ENCODE measurements around the gene ZNF417. TPM values are rescaled to one million over a fixed set of nuclear protein-coding genes. Genes with fewer than 3 reads are reported as not detected.
A peak's percentile ranks its signal among the peaks of the same experiment; 100 is the strongest.

Gene ZNF417
- total and polyA plus RNA-seq, 2 experiments from 2014 or later: 6.0 to 19.4 TPM

DNA sequence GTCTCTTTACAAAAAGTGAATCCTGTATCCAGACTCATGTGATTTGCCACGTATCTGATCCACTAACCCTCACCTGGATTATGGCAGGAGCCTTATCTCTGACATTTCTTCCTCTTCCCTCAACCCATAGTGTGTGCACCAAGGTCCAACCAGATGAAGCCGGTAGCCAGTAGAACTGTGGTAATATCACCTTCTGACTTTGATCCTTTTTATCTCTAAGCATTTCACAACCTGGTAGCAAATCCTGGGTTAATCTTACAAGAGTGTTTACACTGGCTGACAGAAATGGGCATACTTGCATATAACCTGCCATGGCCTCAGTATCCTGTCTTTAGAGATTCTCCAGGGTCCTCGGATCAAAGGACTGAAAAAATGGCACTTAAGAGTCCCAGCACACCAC is 1.9 kb downstream of the ZNF417 start:
- ATAC-seq (no peak), DNase-seq (ENCODE audit: low spot score) (no peak)
- Histone ChIP-seq H3K9me2 (ENCODE audit: insufficient read depth) (no peaks in the 10 kb centered on the region), H3K79me2 (replicated peaks; ENCODE audit: insufficient read depth) (peaks cover 34% of the 10 kb centered on the region), H3K36me3 (ENCODE audit: insufficient read depth) (peaks cover 6% of the 10 kb centered on the region; the same call in 1 of the 2 replicates), H3K27ac (ENCODE audit: low read depth) (no peak overlapping the region), H3K4me2 (no peak overlapping the region), H3K4me3 (no peak overlapping the region), H3K27me3 (ENCODE audit: insufficient read depth) (no peaks in the 10 kb centered on the region), H2AFZ (no peak overlapping the region), H3F3A (replicated peaks; ENCODE audit: low read depth) (peaks cover 14% of the 10 kb centered on the region), H3K4me1 (ENCODE audit: insufficient read depth) (peaks cover 12% of the 10 kb centered on the region), H4K20me1 (replicated peaks; ENCODE audit: insufficient read depth) (peaks cover 12% of the 10 kb centered on the region)
- Mint-ChIP-seq H3K4me1 (peaks cover 21% of the 10 kb centered on the region), H3K36me3 (ENCODE audit: low read depth) (peaks cover 56% of the 10 kb centered on the region), H3K4me3 (peak overlapping the region; percentile 95), H3K9me3 (no peaks in the 10 kb centered on the region), H3K27me3 (ENCODE audit: insufficient read depth, low read depth, poor library complexity) (peaks cover 12% of the 10 kb centered on the region), H3K27ac (no peak overlapping the region)
- no peak for TF ChIP-seq NANOG (IDR thresholded peaks at IDR 0.05; ENCODE audit: borderline replicate concordance)
- no peak for TF ChIP-seq ZNF114 (CRISPR knock-in tag; IDR thresholded peaks at IDR 0.05)
- no peak for TF ChIP-seq JUNB (IDR thresholded peaks at IDR 0.05; ENCODE audit: unreplicated experiment)
- TF ChIP-seq, protein P1, sequence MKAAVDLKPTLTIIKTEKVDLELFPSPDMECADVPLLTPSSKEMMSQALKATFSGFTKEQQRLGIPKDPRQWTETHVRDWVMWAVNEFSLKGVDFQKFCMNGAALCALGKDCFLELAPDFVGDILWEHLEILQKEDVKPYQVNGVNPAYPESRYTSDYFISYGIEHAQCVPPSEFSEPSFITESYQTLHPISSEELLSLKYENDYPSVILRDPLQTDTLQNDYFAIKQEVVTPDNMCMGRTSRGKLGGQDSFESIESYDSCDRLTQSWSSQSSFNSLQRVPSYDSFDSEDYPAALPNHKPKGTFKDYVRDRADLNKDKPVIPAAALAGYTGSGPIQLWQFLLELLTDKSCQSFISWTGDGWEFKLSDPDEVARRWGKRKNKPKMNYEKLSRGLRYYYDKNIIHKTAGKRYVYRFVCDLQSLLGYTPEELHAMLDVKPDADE (IDR thresholded peaks at IDR 0.05): no peak
- TF ChIP-seq EZH2phosphoT487 (IDR thresholded peaks at IDR 0.05; ENCODE audit: unreplicated experiment): no peak
- no peak for TF ChIP-seq CREB1 (CRISPR knock-in tag; IDR thresholded peaks at IDR 0.05; ENCODE audit: low read depth)
- TF ChIP-seq, protein P2, sequence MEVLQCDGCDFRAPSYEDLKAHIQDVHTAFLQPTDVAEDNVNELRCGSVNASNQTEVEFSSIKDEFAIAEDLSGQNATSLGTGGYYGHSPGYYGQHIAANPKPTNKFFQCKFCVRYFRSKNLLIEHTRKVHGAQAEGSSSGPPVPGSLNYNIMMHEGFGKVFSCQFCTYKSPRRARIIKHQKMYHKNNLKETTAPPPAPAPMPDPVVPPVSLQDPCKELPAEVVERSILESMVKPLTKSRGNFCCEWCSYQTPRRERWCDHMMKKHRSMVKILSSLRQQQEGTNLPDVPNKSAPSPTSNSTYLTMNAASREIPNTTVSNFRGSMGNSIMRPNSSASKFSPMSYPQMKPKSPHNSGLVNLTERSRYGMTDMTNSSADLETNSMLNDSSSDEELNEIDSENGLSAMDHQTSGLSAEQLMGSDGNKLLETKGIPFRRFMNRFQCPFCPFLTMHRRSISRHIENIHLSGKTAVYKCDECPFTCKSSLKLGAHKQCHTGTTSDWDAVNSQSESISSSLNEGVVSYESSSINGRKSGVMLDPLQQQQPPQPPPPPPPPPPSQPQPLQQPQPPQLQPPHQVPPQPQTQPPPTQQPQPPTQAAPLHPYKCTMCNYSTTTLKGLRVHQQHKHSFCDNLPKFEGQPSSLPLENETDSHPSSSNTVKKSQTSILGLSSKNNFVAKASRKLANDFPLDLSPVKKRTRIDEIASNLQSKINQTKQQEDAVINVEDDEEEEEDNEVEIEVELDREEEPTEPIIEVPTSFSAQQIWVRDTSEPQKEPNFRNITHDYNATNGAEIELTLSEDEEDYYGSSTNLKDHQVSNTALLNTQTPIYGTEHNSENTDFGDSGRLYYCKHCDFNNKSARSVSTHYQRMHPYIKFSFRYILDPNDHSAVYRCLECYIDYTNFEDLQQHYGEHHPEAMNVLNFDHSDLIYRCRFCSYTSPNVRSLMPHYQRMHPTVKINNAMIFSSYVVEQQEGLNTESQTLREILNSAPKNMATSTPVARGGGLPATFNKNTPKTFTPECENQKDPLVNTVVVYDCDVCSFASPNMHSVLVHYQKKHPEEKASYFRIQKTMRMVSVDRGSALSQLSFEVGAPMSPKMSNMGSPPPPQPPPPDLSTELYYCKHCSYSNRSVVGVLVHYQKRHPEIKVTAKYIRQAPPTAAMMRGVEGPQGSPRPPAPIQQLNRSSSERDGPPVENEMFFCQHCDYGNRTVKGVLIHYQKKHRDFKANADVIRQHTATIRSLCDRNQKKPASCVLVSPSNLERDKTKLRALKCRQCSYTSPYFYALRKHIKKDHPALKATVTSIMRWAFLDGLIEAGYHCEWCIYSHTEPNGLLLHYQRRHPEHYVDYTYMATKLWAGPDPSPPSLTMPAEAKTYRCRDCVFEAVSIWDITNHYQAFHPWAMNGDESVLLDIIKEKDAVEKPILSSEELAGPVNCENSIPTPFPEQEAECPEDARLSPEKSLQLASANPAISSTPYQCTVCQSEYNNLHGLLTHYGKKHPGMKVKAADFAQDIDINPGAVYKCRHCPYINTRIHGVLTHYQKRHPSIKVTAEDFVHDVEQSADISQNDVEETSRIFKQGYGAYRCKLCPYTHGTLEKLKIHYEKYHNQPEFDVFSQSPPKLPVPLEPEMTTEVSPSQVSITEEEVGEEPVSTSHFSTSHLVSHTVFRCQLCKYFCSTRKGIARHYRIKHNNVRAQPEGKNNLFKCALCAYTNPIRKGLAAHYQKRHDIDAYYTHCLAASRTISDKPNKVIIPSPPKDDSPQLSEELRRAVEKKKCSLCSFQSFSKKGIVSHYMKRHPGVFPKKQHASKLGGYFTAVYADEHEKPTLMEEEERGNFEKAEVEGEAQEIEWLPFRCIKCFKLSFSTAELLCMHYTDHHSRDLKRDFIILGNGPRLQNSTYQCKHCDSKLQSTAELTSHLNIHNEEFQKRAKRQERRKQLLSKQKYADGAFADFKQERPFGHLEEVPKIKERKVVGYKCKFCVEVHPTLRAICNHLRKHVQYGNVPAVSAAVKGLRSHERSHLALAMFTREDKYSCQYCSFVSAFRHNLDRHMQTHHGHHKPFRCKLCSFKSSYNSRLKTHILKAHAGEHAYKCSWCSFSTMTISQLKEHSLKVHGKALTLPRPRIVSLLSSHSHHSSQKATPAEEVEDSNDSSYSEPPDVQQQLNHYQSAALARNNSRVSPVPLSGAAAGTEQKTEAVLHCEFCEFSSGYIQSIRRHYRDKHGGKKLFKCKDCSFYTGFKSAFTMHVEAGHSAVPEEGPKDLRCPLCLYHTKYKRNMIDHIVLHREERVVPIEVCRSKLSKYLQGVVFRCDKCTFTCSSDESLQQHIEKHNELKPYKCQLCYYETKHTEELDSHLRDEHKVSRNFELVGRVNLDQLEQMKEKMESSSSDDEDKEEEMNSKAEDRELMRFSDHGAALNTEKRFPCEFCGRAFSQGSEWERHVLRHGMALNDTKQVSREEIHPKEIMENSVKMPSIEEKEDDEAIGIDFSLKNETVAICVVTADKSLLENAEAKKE (CRISPR knock-in tag; IDR thresholded peaks at IDR 0.05): no peak
- no peak for TF ChIP-seq POLR2AphosphoS5 (IDR thresholded peaks at IDR 0.05; ENCODE audit: low read depth)
